ENCODE measurements around the gene IFNGR1.
"Not testable (repeated sequence)": the region's sequence is repeated elsewhere in the genome, so short reads cannot be mapped to it uniquely, and the experiment has no call there.

The IFNGR1 gene

GRCh38 chr6:137218917-137219663 lies at the start of gene IFNGR1:
TSS of gene IFNGR1 (minus strand) at chr6:137219385. CDS start at chr6:137219327, 58 bp downstream.
- peak; percentile 95 to 96 for DNase-seq

DNA sequence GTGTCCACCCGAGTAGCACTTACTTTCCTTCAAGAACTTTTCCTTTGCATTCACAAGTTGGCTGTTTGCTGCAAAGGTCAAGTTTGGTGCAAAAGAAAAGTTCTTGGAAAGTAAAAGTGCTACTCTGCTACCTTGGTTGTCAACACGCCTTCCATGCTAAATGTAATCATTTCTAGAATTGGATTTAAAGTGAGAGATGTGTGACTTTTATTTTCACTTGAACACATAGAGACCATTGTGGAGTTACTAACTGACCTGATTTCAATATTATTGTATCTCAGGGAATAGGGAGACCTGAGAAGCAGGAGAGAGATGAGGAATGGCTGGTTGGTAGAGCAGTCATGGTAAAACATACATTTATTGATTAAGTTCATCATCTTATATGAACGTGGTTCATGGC lies 49.7 kb upstream of the IFNGR1 start:
- DNase-seq: no peak

- DNase-seq: no peak
Measured at GRCh38 chr6:137266309-137266586, 47.1 kb upstream of the IFNGR1 start.

- no peak for DNase-seq
Measured at GRCh38 chr6:137265561-137266308, 46.5 kb upstream of the IFNGR1 start.

GRCh38 chr6:137264311-137265075 lies 45.3 kb upstream of the IFNGR1 start:
- DNase-seq: no peak

DNA sequence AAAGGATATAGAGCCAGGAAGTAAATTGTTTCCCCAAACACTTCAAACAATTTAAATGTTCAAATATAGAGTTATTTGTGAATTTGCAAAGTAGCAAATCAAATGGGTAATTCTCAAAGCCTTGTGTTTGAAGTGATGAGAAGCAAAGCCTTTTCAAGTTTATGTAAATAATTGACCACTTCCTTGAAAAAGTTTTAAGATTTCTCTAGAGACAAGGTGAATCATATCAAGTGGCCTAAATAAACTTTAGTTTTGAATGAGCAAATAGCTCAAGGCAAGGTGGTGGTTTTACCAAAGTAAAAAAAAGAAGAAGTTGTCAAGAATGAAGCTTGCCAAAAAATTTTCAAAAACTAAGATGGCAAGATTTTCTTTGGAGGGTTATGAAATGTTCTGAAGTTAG lies 42.6 kb upstream of the IFNGR1 start:
- peak in 1 of 2 donors; percentile 24 for DNase-seq

GRCh38 chr6:137261361-137261760 lies 42.2 kb upstream of the IFNGR1 start:
- no peak for DNase-seq

- no peak for DNase-seq
Measured at GRCh38 chr6:137260217-137260616, 41.0 kb upstream of the IFNGR1 start.

GRCh38 chr6:137259349-137259748 lies 40.2 kb upstream of the IFNGR1 start:
- no peak for DNase-seq

DNA sequence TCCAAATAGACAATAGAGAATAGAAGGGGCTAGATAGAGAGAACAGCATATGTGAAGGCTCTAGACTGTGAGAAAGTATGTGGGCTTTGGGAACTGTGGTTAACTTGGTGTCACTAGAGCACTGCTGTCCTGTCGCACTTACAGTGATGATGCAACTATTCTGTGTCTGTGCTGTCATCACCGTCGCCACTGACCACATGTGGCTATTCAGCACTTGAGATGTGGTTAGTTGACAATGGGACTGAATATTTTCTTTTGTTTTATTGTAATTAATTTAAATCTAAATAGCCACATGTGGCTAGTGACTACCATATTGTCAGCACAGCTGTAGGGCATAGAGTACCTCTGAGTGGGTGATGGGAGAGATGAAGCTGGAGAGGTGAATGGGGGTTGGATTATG lies 39.0 kb upstream of the IFNGR1 start:
- peak; percentile 29 to 55 for DNase-seq

GRCh38 chr6:137256350-137257103 lies 37.3 kb upstream of the IFNGR1 start:
- no peak for DNase-seq

GRCh38 chr6:137254966-137255365 lies 35.8 kb upstream of the IFNGR1 start:
- no peak for DNase-seq

GRCh38 chr6:137254430-137254829 lies 35.2 kb upstream of the IFNGR1 start:
- DNase-seq: not testable (repeated sequence)

- peak in 1 of 2 donors; percentile 36 for DNase-seq
Measured at GRCh38 chr6:137248702-137249101, 29.5 kb upstream of the IFNGR1 start.

DNA sequence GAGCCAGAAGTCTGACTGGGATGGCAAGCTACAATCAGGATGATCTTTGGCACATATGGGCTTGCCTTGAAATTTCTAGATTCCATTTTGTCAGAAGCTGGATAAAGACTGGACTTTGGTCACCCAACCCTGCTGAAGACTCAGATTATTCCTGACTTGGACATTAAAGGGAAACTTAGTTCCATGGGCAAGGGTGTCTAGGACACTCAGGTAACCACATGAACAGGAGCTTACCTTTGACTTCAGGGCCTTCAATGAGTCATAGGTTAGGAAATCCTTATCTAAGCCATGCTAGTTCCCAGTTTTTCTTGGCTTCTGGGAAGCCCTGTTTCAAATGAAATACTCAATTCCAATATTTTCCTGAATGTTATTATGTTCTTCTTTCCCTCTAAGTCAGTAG lies 28.5 kb upstream of the IFNGR1 start:
- no peak for DNase-seq

DNA sequence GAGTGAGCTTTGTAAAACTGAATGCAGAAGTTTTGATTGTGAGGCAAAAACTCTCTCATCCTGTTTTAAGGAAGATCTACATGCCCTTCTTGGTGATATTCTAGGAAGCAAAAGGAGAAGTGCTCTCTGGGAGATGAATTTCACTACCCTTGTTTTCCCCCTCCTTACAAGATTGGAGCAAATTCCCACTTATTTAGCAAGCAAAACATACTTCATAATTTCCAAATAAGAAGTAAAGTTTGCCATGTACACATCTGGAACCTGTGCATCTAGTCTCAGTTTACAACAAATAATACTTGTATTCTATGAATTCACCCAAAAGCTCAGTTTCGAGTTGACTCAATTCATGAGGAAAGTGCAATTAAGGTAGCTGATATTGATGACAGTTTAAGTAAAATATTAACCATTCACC lies 27.6 kb upstream of the IFNGR1 start:
- no peak for DNase-seq

DNA sequence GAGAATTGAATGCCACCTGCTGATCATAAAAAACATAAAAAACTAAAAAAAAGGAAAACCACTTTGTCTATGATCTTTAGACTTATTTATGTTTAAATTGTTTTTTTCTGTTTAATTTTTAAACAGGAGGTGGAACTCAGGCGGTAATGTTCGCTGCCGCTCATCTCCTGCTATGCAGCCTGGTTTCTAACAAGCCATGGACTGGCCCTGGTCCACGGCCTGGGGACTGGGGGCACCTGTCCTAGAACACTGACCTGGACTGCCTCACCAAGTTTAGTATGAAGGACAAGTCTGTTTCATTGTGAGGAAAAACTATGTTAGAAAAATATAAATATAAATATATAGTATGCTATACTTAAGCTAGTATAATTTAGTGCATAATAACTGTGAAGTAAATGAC lies 27.0 kb upstream of the IFNGR1 start:
- DNase-seq: no peak

GRCh38 chr6:137241481-137242038 lies 22.4 kb upstream of the IFNGR1 start:
- no peak for DNase-seq

DNA sequence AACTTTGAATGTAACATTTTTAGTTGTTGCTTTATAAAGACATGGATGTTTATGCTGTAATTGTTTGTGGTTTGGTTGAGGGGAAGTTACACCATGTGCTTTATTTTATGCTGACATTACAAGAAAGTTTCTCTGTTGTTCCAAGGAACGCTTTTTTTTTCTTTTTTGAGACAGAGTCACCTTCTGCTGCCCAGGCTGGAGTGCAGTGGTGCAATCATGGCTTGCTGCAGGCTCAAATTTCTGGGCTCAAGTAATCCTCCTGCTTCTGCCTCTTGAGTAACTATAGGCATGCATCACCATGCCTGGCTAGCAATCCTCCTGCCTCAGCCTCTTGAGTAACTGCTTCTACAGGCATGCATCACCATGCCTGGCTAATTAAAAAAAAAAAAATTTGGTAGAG lies 21.0 kb upstream of the IFNGR1 start:
- DNase-seq: peak in 1 of 2 donors; percentile 71

- DNase-seq: no peak
Measured at GRCh38 chr6:137237413-137238170, 18.4 kb upstream of the IFNGR1 start.

DNA sequence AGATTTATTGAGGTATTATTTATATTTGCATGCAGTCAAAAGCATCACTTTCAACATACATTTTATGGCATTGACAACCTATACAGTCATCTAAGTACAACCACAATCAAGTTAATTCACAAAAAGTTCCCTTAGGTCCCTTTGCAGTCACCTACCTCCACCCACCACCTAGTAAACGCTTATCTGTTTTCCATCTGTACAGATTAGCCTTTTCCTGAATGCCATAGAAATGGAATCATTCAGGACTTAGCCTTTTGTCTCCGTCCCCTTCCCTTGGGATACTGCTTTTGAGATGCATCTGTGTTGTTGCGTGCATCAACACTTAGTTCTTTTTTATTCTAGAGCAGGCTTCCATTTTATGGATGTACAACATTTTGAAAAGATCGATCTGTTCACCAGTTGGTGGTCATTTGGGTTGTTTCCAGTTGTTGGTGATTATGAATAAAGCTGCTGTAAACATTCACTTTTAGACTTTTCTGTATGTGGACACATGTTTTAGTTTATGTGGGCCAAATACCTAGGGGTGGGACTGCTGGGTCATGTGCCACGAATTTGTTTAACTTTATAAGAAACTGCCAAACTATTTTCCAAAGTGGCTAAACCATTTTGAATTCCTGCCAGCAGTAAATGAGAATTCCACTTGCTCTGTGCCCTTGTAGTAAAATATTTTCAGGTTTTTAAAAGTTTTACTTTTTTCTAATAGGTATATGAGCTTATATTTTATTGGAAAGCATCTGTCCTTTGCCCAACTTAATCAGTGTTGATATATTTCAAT lies 17.6 kb upstream of the IFNGR1 start:
- no peak for DNase-seq
